ENCODE results near the gene PARVA.

Gene PARVA

DNA sequence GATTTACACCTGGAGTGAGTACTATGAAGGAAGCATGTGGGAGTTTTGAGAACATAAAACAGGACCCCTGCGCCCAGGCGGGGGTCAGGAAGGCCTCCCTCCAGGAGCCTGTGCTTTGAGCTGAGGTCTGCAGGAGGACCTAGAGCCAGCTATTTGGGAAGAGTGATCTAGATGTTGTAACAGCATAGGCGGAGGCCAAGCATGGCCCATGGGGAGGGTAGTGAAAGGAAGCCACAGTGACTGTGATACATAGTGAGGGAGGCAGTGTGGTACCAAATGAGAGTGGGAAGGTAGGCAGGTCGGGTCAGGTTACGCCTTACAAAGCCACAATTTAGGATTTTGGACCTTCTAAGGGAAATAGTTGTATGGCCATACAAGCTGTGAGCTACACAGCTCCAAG is 147.5 kb downstream of the PARVA start:
- DNase-seq (ENCODE audit: low read depth) = no peak
- TF ChIP-seq, protein P1, sequence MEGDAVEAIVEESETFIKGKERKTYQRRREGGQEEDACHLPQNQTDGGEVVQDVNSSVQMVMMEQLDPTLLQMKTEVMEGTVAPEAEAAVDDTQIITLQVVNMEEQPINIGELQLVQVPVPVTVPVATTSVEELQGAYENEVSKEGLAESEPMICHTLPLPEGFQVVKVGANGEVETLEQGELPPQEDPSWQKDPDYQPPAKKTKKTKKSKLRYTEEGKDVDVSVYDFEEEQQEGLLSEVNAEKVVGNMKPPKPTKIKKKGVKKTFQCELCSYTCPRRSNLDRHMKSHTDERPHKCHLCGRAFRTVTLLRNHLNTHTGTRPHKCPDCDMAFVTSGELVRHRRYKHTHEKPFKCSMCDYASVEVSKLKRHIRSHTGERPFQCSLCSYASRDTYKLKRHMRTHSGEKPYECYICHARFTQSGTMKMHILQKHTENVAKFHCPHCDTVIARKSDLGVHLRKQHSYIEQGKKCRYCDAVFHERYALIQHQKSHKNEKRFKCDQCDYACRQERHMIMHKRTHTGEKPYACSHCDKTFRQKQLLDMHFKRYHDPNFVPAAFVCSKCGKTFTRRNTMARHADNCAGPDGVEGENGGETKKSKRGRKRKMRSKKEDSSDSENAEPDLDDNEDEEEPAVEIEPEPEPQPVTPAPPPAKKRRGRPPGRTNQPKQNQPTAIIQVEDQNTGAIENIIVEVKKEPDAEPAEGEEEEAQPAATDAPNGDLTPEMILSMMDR (conservative IDR thresholded peaks at IDR 0.05; ENCODE audit: low read depth, low read length) = no peak
- H3K4me3 ChIP-seq (ENCODE audit: low read depth, low read length) = no peak overlapping the region

DNA sequence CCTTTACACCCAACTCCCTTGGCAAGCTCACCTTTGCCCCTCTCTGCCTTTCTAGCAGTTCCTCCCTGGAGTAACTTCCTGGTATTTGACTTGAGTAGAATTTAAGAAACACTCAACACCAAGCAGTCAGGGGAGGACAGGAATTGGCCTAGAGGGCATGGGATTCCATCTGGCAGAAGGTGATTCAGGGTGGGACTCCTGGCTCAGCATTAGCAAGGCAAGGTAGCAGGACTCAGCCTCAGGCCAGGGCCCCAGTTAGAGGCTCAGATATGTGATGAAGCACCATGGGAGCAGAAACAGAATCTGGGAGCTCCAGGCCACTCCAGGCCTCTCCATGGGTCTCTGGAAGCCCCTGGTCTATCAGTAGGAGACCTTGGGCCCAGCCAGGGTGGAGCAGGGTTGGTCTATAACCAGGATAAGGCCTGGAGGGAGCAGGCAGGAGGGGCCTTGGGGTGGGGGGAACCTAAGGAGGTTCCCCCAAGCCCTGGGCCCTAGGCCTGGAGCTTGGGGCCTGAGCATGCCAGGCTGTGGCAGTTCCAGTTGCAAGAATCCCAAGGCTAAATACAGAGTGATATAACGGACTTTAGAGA is 148.2 kb downstream of the PARVA start:
- DNase-seq (ENCODE audit: low read depth) = no peak
- H3K4me3 ChIP-seq (ENCODE audit: low read depth, low read length) = no peak overlapping the region
- TF ChIP-seq, protein P1 (conservative IDR thresholded peaks at IDR 0.05; ENCODE audit: low read depth, low read length) = no peak

DNA sequence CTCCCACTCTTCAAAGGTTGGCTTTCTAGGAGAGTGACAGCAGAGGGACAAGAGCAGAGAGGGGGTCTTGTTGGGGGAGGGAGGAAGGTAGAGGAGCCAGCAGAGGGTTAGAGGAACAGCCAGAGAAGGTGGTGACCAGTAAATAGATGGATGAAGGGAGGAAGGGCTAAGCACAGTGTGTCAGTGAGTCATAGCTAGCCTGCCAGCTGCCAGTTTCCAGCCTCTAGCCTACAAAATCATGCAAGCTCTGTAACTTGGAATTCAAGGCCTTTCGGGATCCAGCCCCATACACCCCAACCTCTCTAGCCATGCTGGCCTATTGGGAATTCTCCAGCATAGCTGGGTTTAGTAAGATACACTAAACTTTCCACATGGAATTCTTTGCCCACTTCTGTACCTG is 149.4 kb downstream of the PARVA start:
- no peak overlapping the region for H3K4me3 ChIP-seq (ENCODE audit: low read depth, low read length)
- TF ChIP-seq, protein P1 (conservative IDR thresholded peaks at IDR 0.05; ENCODE audit: low read depth, low read length) = no peak
- peak; percentile 72 for DNase-seq (ENCODE audit: low read depth)

DNA sequence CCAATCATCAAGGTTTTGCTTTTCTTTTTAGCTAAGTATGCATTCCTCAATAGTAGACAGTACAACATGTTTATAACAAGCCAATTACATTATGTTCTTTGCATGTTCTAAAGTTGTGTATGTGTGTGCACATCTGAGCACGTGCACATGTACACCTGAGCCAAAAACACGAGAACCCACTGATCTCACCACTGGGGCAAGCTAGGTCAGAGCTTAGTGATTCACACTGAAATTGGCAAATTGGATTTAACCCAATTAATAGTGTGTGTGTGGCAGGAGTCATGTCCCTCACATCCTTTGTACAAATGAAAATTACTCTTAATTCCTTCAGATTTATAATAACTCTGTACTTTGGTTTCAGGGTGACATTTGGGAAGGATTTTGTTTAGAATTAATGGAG is 151.1 kb downstream of the PARVA start:
- no peak overlapping the region for H3K4me3 ChIP-seq (ENCODE audit: low read depth, low read length)
- TF ChIP-seq, protein P1 (conservative IDR thresholded peaks at IDR 0.05; ENCODE audit: low read depth, low read length) = no peak
- DNase-seq (ENCODE audit: low read depth) = no peak

DNA sequence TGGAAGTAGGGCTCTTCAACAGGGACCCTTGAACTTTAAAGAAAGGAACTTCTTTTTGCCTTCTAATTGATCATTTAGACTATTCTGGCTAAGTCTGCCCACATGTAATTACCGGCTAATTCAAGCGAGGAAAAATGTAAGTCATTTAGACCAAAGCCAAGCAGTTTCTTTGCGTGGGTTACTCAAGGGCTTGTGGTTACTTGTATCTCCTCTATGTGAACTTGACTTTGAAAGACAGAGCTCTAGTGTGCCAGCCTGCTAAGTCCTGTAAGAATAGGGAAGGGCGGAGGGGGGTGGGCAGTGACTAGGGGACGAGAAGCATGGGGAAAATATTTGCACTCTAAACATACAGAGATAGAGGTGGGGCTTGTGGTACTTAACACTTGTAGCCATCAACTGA is 151.7 kb downstream of the PARVA start:
- DNase-seq (ENCODE audit: low read depth) = no peak
- TF ChIP-seq, protein P1 (conservative IDR thresholded peaks at IDR 0.05; ENCODE audit: low read depth, low read length) = no peak
- H3K4me3 ChIP-seq (ENCODE audit: low read depth, low read length) = no peak overlapping the region

DNA sequence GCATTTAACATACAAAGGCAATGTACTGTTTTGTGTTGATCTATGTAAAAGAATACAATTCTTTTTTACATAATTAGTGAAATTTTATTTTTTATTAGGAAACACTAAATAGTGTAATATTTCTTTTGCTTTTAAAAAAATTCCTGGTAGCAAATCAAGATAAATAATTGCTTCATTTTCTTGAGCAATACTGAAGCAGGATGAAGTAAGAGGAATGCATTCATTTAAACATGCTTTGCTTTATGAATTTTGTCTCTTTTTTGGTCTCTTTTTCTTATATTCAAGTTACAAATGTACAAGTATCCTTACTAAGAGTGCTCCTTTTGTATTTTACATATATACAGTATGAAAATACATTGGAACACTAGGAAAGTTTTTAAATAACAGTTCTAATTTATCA is 152.4 kb downstream of the PARVA start:
- TF ChIP-seq, protein P1 (conservative IDR thresholded peaks at IDR 0.05; ENCODE audit: low read depth, low read length) = no peak
- DNase-seq (ENCODE audit: low read depth) = peak; percentile 56
- no peak overlapping the region for H3K4me3 ChIP-seq (ENCODE audit: low read depth, low read length)

DNA sequence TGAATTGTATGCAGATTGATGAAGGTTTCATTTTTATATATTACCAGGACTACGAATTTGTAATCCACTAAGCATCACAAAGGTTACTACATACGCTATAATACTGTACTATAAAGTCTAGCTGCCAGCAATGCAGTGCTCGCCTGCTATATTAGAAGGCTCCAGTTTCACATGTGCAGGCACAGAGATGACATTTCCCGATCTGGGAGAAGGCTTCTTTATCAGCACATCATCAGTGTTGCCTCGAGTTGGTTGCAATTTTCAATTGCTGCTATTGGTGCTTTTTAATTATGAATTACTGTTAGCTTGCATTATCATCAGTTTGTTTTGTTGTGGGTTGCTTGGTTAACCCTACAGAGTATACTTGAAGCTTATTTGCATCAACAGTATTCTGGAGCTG is 153.6 kb downstream of the PARVA start:
- no peak overlapping the region for H3K4me3 ChIP-seq (ENCODE audit: low read depth, low read length)
- no peak for DNase-seq (ENCODE audit: low read depth)
- TF ChIP-seq, protein P1 (conservative IDR thresholded peaks at IDR 0.05; ENCODE audit: low read depth, low read length) = no peak
